Measurements from ENCODE around the gene KCNA2.

- TF ChIP-seq CTCF (IDR thresholded peaks at IDR 0.05) (no peak), EZH2phosphoT487 (IDR thresholded peaks at IDR 0.05) (no peak), EZH2 (IDR thresholded peaks at IDR 0.05) (no peak)
Observed at GRCh38 chr1:110631836-110632620, 25.9 kb upstream of the KCNA2 start.

Data from neural progenitor cell (in vitro differentiated cells).